ENCODE measurements around the gene DEGS2. TPM values are rescaled to one million over a fixed set of nuclear protein-coding genes. Genes with fewer than 3 reads are reported as not detected.

Gene DEGS2
- total RNA-seq, 1 experiment from 2014 or later = 0.11 TPM

DNA sequence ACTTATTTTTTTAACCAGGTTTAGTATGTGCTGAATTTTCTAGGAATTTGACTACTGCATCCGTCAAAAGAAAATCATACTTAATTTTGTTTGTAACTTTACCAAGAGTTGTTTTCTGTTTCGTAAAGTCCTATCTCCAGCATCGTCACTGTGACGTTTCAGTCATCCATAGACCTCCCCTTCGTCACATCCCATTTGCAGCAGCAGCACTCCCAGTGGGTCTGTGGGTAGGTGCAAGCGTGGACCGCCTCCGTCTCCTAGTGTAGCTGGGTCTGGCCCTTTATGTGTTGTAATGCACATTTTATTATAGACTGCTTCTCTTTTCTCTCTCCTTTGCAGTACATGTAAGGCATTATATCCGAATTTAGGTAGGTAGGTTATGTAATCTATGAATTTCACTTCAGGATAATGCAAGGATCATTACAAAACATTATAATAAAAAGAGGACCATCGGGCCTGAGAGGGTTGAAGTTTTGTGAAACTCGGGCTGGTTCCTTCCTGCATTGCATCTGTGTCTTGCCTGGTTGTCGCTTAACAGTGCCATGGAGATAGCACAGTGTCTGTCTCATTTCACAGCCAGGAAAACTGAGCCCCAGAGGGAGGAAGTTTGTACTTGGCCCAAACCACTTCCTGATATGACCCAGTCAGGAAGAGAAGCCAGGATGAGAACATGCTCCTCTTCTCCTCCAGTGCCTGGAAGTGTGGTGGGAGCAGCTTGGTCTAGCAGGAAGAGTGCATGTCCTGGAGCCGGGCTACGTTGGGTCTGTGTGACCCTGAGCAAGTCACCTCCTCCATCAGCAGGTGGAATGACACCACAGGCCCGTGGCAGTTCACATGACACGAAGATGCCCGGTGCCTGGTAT is 53.0 kb downstream of the DEGS2 start:
- H3F3A ChIP-seq (ENCODE audit: insufficient read depth, low read depth) = no peaks in the 10 kb centered on the region
- BruUV-seq (replicated peaks) = no TSS peak
- TF ChIP-seq EZH2 (IDR thresholded peaks at IDR 0.05; ENCODE audit: low read depth) = no peak
- intact Hi-C loops (cut with micrococcal nuclease; ENCODE audit: unreplicated experiment) = loop anchor here (5.0 kb wide), 1 partner anchor 34 kb away; no protein-coding TSS in a partner anchor
- CTCF ChIA-PET = no interaction called here
- H3K4me2 ChIP-seq = no peak overlapping the region
- no peaks in the 10 kb centered on the region for H3K4me1 ChIP-seq (replicated peaks; ENCODE audit: insufficient read depth)
- H3K4me3 ChIP-seq = no peak overlapping the region
- no peaks in the 10 kb centered on the region for H3K36me3 ChIP-seq (ENCODE audit: low read depth)
- DNase-seq = no peak
- H3K79me2 ChIP-seq (ENCODE audit: low read depth) = no peaks in the 10 kb centered on the region
- H3K27ac ChIP-seq = no peak overlapping the region
- H3K27me3 ChIP-seq (ENCODE audit: insufficient read depth, low read depth) = no peaks in the 10 kb centered on the region
- H2AFZ ChIP-seq = no peak overlapping the region
- H3K9me3 ChIP-seq (ENCODE audit: insufficient read depth, low read depth) = no peaks in the 10 kb centered on the region
- H4K20me1 ChIP-seq (ENCODE audit: insufficient read depth) = no peaks in the 10 kb centered on the region
- POLR2A ChIA-PET (ENCODE audit: unreplicated experiment) = no interaction called here
- H3K9me2 ChIP-seq (ENCODE audit: insufficient read depth) = no peaks in the 10 kb centered on the region

- Histone ChIP-seq H3K27me3 (ENCODE audit: insufficient read depth, low read depth) (no peaks in the 10 kb centered on the region), H3F3A (ENCODE audit: insufficient read depth, low read depth) (no peaks in the 10 kb centered on the region), H4K20me1 (ENCODE audit: insufficient read depth) (no peaks in the 10 kb centered on the region), H3K27ac (no peak overlapping the region), H3K36me3 (ENCODE audit: low read depth) (no peaks in the 10 kb centered on the region), H3K9me3 (ENCODE audit: insufficient read depth, low read depth) (no peaks in the 10 kb centered on the region), H3K4me1 (replicated peaks; ENCODE audit: insufficient read depth) (no peaks in the 10 kb centered on the region), H3K4me2 (no peak overlapping the region), H3K4me3 (no peak overlapping the region), H2AFZ (no peak overlapping the region), H3K9me2 (ENCODE audit: insufficient read depth) (no peaks in the 10 kb centered on the region), H3K79me2 (ENCODE audit: low read depth) (no peaks in the 10 kb centered on the region)
- BruUV-seq (replicated peaks) = no TSS peak
- ChIA-PET CTCF (interaction anchor here (0.6 kb wide), 1 partner anchor 423 kb away, joined by 4 read pairs; no protein-coding TSS in a partner anchor), POLR2A (ENCODE audit: unreplicated experiment) (no interaction called here)
- DNase-seq = no peak
- no peak for TF ChIP-seq CTCF (conservative IDR thresholded peaks at IDR 0.05)
- intact Hi-C loops (cut with micrococcal nuclease; ENCODE audit: unreplicated experiment) = loop anchor here (5.0 kb wide), 1 partner anchor 33 kb away; no protein-coding TSS in a partner anchor
Observed at GRCh38 chr14:100105357-100106169, 53.9 kb downstream of the DEGS2 start.

GRCh38 chr14:100104523-100105300 is 54.7 kb downstream of the DEGS2 start:
- no peak overlapping the region for H3K27ac ChIP-seq
- CTCF ChIA-PET = interaction anchor here (0.6 kb wide), 1 partner anchor 422 kb away, joined by 4 read pairs; no protein-coding TSS in a partner anchor

More at GRCh38 chr14:100104523-100105300, 54.7 kb downstream of the DEGS2 start:
- Histone ChIP-seq H3K9me3 (ENCODE audit: insufficient read depth, low read depth) (no peaks in the 10 kb centered on the region), H3F3A (ENCODE audit: insufficient read depth, low read depth) (no peaks in the 10 kb centered on the region), H3K4me2 (no peak overlapping the region), H3K36me3 (ENCODE audit: low read depth) (no peaks in the 10 kb centered on the region), H3K79me2 (ENCODE audit: low read depth) (no peaks in the 10 kb centered on the region), H3K4me3 (no peak overlapping the region), H3K27me3 (ENCODE audit: insufficient read depth, low read depth) (no peaks in the 10 kb centered on the region), H3K4me1 (replicated peaks; ENCODE audit: insufficient read depth) (no peaks in the 10 kb centered on the region), H3K9me2 (ENCODE audit: insufficient read depth) (no peaks in the 10 kb centered on the region), H2AFZ (no peak overlapping the region), H4K20me1 (ENCODE audit: insufficient read depth) (no peaks in the 10 kb centered on the region)
- intact Hi-C loops (cut with micrococcal nuclease; ENCODE audit: unreplicated experiment) = loop anchor here (5.0 kb wide), 1 partner anchor 32 kb away; no protein-coding TSS in a partner anchor
- TF ChIP-seq EZH2 (IDR thresholded peaks at IDR 0.05; ENCODE audit: low read depth) = no peak
- no peak for TF ChIP-seq CTCF (conservative IDR thresholded peaks at IDR 0.05)
- no TSS peak for BruUV-seq (replicated peaks)
- POLR2A ChIA-PET (ENCODE audit: unreplicated experiment) = no interaction called here
- peak in 1 of 2 experiments; percentile 38 for DNase-seq
